Adrenal gland (tissue), 12 donors: ENCODE measurements around the gene SMPD3. TPM values are rescaled to one million over a fixed set of nuclear protein-coding genes. Genes with fewer than 3 reads are reported as not detected.
A peak's percentile ranks its signal among the peaks of the same experiment; 100 is the strongest.

Source experiments
- DNase-seq, 7 donors: peaks; one replicate each; pipeline ENCODE4 v3.0.0-alpha.2; 2019 to 2020
- H3K27ac ChIP-seq, 5 donors: fragments of 200-600 bp; sonication (generic) in 4 of 5; 1 replicate in 3 of 5; 2 replicates in 2 of 5; pipeline versions ENCODE4 v1.5.1 to v1.8.0; 2016 to 2020; ENCODE audit warnings: mild to moderate bottlenecking in 1 of 5
- H3K27me3 ChIP-seq: fragments of 200-600 bp; 2 replicates; pipeline ENCODE4 v1.8.0; 2021
- H3K36me3 ChIP-seq, 2 donors: fragments of 200-600 bp; replicated peaks in 1 of 2; 1 replicate in 1 of 2; 2 replicates in 1 of 2; pipeline versions ENCODE4 v1.5.1 to v1.8.0; 2018 to 2022
- H3K4me1 ChIP-seq, 2 donors: fragments of 200-600 bp; replicated peaks in 1 of 2; 1 replicate in 1 of 2; 2 replicates in 1 of 2; pipeline versions ENCODE4 v1.5.1 to v1.8.0; 2018 to 2021
- H3K4me3 ChIP-seq, 4 donors: fragments of 200-600 bp; sonication (generic) in 3 of 4; one replicate each; pipeline ENCODE4 v1.5.1; 2016 to 2018
- H3K9me3 ChIP-seq, 3 donors: fragments of 200-600 bp; sonication (generic) in 1 of 3; replicated peaks in 1 of 3; 1 replicate in 2 of 3; 2 replicates in 1 of 3; pipeline versions ENCODE4 v1.5.1 to v1.8.0; 2016 to 2021
- CTCF ChIP-seq, 6 experiments: fragments of 450-650 bp in 4 of 6; fragments of 200-600 bp in 2 of 6; sonication (generic) in 1 of 6; IDR thresholded peaks; 1 replicate in 5 of 6; 2 replicates in 1 of 6; pipeline versions ENCODE4 v1.5.1 to v1.8.0; 2016 to 2021; ENCODE audit warnings: antibody characterized with exemption in 6 of 6, mild to moderate bottlenecking in 2 of 6, moderate library complexity in 1 of 6
- POLR2A ChIP-seq, 2 donors: fragments of 450-650 bp; IDR thresholded peaks; one replicate each; pipeline ENCODE4 v1.6.1; 2017; ENCODE audit warnings: antibody characterized with exemption in 2 of 2, mild to moderate bottlenecking in 2 of 2, moderate library complexity in 1 of 2
- WGBS, 4 donors: extraction: QIAGEN DNeasy Blood & Tissue Kit in 2 of 4; methylation state at CpG; one replicate each; pipeline versions ENCODE4 v1.1.5 to v1.1.7; 2013 to 2017; 5-methylcytosine and 5-hydroxymethylcytosine counted together
- intact Hi-C, 2 donors: fragments of 100-400 bp; cut with DNase I; formaldehyde crosslinking; loops; one replicate each; pipeline versions ENCODE4 v1.14.1 to v1.15.0; 2022 to 2023
- polyA plus RNA-seq, 3 donors: library from polyadenylated mRNA; stranded (reverse); fragments of 200-250 nt in 2 of 3; fragments of 350-450 nt in 1 of 3; fragmentation: Illumina TruSeq in 1 of 3; extraction: RNeasy Lipid Tissue Mini Kit (QIAGEN cat#74804) in 1 of 3; gene quantifications; one replicate each; pipeline ENCODE4 v1.2.3, GENCODE V29; 2013 to 2014
- total RNA-seq, 9 donors: library from RNA; depleted of rRNA in 4 of 9; stranded (reverse); fragments of >200 nt in 4 of 9; fragments of 120-200 nt in 1 of 9; fragmentation: NEBNext Ultra II Directional in 1 of 9; extraction: Animal tissue kit (Norgen Biotek cat#: 25700) in 1 of 9; gene quantifications; one replicate each; pipeline versions ENCODE4 v1.1.0 to v1.2.4, GENCODE V29; 2013 to 2023
- donor health status: healthy with polysubstance abuse.
- donor health status: Bipolar disorder and iron deficiency.
- donor health status: DM: yes; HTN: yes; CAD: no.
- donor health status: DM: no; HTN: no; CAD: no.
- donor health status: DM: no; HTN: no; CAD: no.
- donor health status: DM: yes; HTN: yes; CAD: no.

SMPD3 gene
- total and polyA plus RNA-seq, 12 donors: 0.32 to 7.8 (median 1.2) TPM; not detected in 2

GRCh38 chr16:68332411-68333121, 115.7 kb downstream of the SMPD3 start:
- DNase-seq: peak; percentile 52 to 82 (median 65)
- WGBS, 4 donors: 53 to 58% (median 55%) methylated on average over 7 of the region's 7 CpGs
- Histone ChIP-seq H3K27ac (peak overlapping the region in 2 of 5 donors; percentile 73 to 77), H3K4me3 (no peak overlapping the region), H3K9me3 (no peaks in the 10 kb centered on the region), H3K36me3 (peaks cover 0 to 16% of the 10 kb centered on the region in 2 donors), H3K27me3 (no peaks in the 10 kb centered on the region), H3K4me1 (peaks cover 4 to 21% of the 10 kb centered on the region in 2 donors)
- intact Hi-C loops: no loop called here
- TF ChIP-seq POLR2A (IDR thresholded peaks at IDR 0.05): no peak
- TF ChIP-seq CTCF (IDR thresholded peaks at IDR 0.05): no peak

GRCh38 chr16:68331879-68332410, 116.4 kb downstream of the SMPD3 start:
- no peak for DNase-seq
- Histone ChIP-seq H3K27me3 (no peaks in the 10 kb centered on the region), H3K27ac (peak overlapping the region in 2 of 5 donors; percentile 73 to 77), H3K9me3 (no peaks in the 10 kb centered on the region), H3K4me3 (no peak overlapping the region), H3K36me3 (peaks cover 0 to 12% of the 10 kb centered on the region in 2 donors), H3K4me1 (peaks cover 4 to 21% of the 10 kb centered on the region in 2 donors)
- TF ChIP-seq POLR2A (IDR thresholded peaks at IDR 0.05) (no peak), CTCF (IDR thresholded peaks at IDR 0.05) (no peak)
- intact Hi-C loops: no loop called here
- WGBS, 4 donors: 25 to 32% (median 26%) methylated on average over 2 to 4 of the region's 4 CpGs

- TF ChIP-seq CTCF (IDR thresholded peaks at IDR 0.05): peak in 1 of 6 experiments; percentile 31
- TF ChIP-seq POLR2A (IDR thresholded peaks at IDR 0.05): no peak
- Histone ChIP-seq H3K36me3 (peaks cover 0 to 40% of the 10 kb centered on the region in 2 donors), H3K27ac (no peak overlapping the region), H3K9me3 (no peaks in the 10 kb centered on the region), H3K27me3 (no peaks in the 10 kb centered on the region), H3K4me1 (peaks cover 13 to 34% of the 10 kb centered on the region in 2 donors), H3K4me3 (no peak overlapping the region)
- WGBS, 4 donors: 18 to 47% (median 32%) methylated on average over 3 of the region's 3 CpGs
- intact Hi-C loops: loop anchor here (2.0 to 5.0 kb wide), 3 partner anchors 66 to 87 kb away; partner anchors contain the start of gene SLC7A6 (in 1 of the 2)
- no peak for DNase-seq
These were observed 119.4 kb downstream of the SMPD3 start for GRCh38 chr16:68328860-68329390.

- TF ChIP-seq POLR2A (IDR thresholded peaks at IDR 0.05) (no peak), CTCF (IDR thresholded peaks at IDR 0.05) (peak; percentile 90 to 98 (median 96))
- peaks cover 13 to 33% of the 10 kb centered on the region in 2 donors for H3K4me1 ChIP-seq
- H3K4me3 ChIP-seq: no peak overlapping the region
- H3K36me3 ChIP-seq: peaks cover 0 to 41% of the 10 kb centered on the region in 2 donors
- 39 to 41% (median 40%) methylated on average over 13 of the region's 13 CpGs for WGBS, 4 donors
- no peaks in the 10 kb centered on the region for H3K27me3 ChIP-seq
- intact Hi-C loops: loop anchor here (2.0 to 5.0 kb wide), 3 partner anchors 66 to 86 kb away; partner anchors contain the start of gene SLC7A6 (in 1 of the 2)
- H3K27ac ChIP-seq: no peak overlapping the region
- H3K9me3 ChIP-seq: no peaks in the 10 kb centered on the region
- DNase-seq: peak; percentile 78 to 93 (median 87)
These were observed 120.0 kb downstream of the SMPD3 start for GRCh38 chr16:68328151-68328859.
